SIG-M5 treated with dmso at 0.1 percent for 504 hours (cell line): Measurements from ENCODE around the gene RAC2.
A peak's percentile ranks its signal among the peaks of the same experiment; 100 is the strongest.

Source experiments
- DNase-seq: peaks from one replicate; lab custom pipeline; 2025; ENCODE audit not compliant: unreplicated experiment; lab: John Stamatoyannopoulos, UW

The RAC2 gene

GRCh38 chr22:37244114-37244921, at the start of gene RAC2:
Gene RAC2, minus strand, starts transcription at chr22:37244269. Its CDS starts 121 bp downstream, at chr22:37244148.
- DNase-seq, result peak; percentile 93

- no peak for DNase-seq
These were observed 49.1 kb upstream of the RAC2 start for GRCh38 chr22:37293172-37293571.

GRCh38 chr22:37292641-37293040, 48.6 kb upstream of the RAC2 start:
- DNase-seq, result no peak

- no peak for DNase-seq
These were observed 47.7 kb upstream of the RAC2 start for GRCh38 chr22:37291559-37292298.

GRCh38 chr22:37290737-37291136, 46.7 kb upstream of the RAC2 start:
- DNase-seq, result no peak

- no peak for DNase-seq
These were observed 45.2 kb upstream of the RAC2 start for GRCh38 chr22:37289156-37289735.

GRCh38 chr22:37288521-37288920, 44.5 kb upstream of the RAC2 start:
- no peak for DNase-seq

GRCh38 chr22:37287550-37287951, 43.5 kb upstream of the RAC2 start:
- DNase-seq, result no peak

- DNase-seq, result no peak
These were observed 41.9 kb upstream of the RAC2 start for GRCh38 chr22:37285937-37286336.

GRCh38 chr22:37284805-37285355, 40.8 kb upstream of the RAC2 start:
- DNase-seq, result peak; percentile 98

- no peak for DNase-seq
These were observed 40.2 kb upstream of the RAC2 start for GRCh38 chr22:37284126-37284804.

- no peak for DNase-seq
These were observed 39.4 kb upstream of the RAC2 start for GRCh38 chr22:37283393-37283937.

- peak; percentile 35 for DNase-seq
These were observed 38.3 kb upstream of the RAC2 start, which contains the start of gene CYTH4 for GRCh38 chr22:37282385-37282677. Gene CYTH4, plus strand, starts transcription at chr22:37282508. Its CDS starts 62 bp downstream, at chr22:37282570.

- DNase-seq, result no peak
These were observed 37.7 kb upstream of the RAC2 start for GRCh38 chr22:37281646-37282384.

- DNase-seq, result no peak
These were observed 37.1 kb upstream of the RAC2 start for GRCh38 chr22:37281195-37281594.

GRCh38 chr22:37280718-37281117, 36.6 kb upstream of the RAC2 start:
- DNase-seq, result no peak

GRCh38 chr22:37279331-37280181, 35.5 kb upstream of the RAC2 start:
- no peak for DNase-seq

GRCh38 chr22:37278261-37278660, 34.2 kb upstream of the RAC2 start:
- DNase-seq, result no peak

- no peak for DNase-seq
These were observed 33.3 kb upstream of the RAC2 start for GRCh38 chr22:37277384-37277783.
